Measurements from ENCODE around the gene ANAPC15.
"Not testable (repeated sequence)": the region's sequence is repeated elsewhere in the genome, so short reads cannot be mapped to it uniquely, and the experiment has no call there.

The ANAPC15 gene

GRCh38 chr11:72112143-72112977, at the start of gene ANAPC15:
Gene ANAPC15, minus strand, starts transcription at chr11:72112695. Its CDS starts 1,419 bp downstream, at chr11:72111276.
- peak; percentile 89 for DNase-seq (ENCODE audit: low spot score)
- TF ChIP-seq, protein P1, sequence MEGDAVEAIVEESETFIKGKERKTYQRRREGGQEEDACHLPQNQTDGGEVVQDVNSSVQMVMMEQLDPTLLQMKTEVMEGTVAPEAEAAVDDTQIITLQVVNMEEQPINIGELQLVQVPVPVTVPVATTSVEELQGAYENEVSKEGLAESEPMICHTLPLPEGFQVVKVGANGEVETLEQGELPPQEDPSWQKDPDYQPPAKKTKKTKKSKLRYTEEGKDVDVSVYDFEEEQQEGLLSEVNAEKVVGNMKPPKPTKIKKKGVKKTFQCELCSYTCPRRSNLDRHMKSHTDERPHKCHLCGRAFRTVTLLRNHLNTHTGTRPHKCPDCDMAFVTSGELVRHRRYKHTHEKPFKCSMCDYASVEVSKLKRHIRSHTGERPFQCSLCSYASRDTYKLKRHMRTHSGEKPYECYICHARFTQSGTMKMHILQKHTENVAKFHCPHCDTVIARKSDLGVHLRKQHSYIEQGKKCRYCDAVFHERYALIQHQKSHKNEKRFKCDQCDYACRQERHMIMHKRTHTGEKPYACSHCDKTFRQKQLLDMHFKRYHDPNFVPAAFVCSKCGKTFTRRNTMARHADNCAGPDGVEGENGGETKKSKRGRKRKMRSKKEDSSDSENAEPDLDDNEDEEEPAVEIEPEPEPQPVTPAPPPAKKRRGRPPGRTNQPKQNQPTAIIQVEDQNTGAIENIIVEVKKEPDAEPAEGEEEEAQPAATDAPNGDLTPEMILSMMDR (IDR thresholded peaks at IDR 0.05; ENCODE audit: borderline replicate concordance, control extremely low read depth, extremely low read depth, insufficient read depth, missing control alignments), result no peak
- in situ Hi-C loops (cut with MboI; ENCODE audit: low sequenced_read_pairs, unreplicated experiment), result no loop called here

- in situ Hi-C loops (cut with MboI; ENCODE audit: low sequenced_read_pairs, unreplicated experiment), result no loop called here
- TF ChIP-seq, protein P1 (IDR thresholded peaks at IDR 0.05; ENCODE audit: borderline replicate concordance, control extremely low read depth, extremely low read depth, insufficient read depth, missing control alignments), result no peak
- no peak for DNase-seq (ENCODE audit: low spot score)
These were observed 47.8 kb upstream of the ANAPC15 start for GRCh38 chr11:72160319-72160718.

DNA sequence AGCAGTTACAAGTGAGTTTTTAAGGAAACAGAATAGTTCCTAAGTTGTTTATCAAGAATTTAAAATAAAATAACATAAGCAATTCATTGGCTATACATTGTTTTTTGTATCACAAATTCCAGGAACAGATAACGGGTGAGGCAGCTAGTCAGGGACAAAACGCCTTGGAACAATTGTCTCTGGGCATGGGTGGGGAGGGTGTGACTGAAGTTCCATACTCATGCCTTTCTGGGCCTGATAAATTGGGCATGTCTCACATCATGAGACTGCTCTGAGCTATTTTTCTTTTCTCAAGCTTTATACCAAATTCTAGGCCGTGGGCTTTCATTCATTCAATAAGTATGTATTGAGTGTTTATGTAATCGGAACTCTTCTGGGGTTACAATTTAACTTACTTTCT, 44.6 kb upstream of the ANAPC15 start:
- TF ChIP-seq, protein P1 (IDR thresholded peaks at IDR 0.05; ENCODE audit: borderline replicate concordance, control extremely low read depth, extremely low read depth, insufficient read depth, missing control alignments), result no peak
- in situ Hi-C loops (cut with MboI; ENCODE audit: low sequenced_read_pairs, unreplicated experiment), result no loop called here
- no peak for DNase-seq (ENCODE audit: low spot score)

- in situ Hi-C loops (cut with MboI; ENCODE audit: low sequenced_read_pairs, unreplicated experiment), result no loop called here
- TF ChIP-seq, protein P1 (IDR thresholded peaks at IDR 0.05; ENCODE audit: borderline replicate concordance, control extremely low read depth, extremely low read depth, insufficient read depth, missing control alignments), result no peak
- DNase-seq (ENCODE audit: low spot score), result no peak
These were observed 43.3 kb upstream of the ANAPC15 start for GRCh38 chr11:72155751-72156150.

GRCh38 chr11:72154816-72155215, 42.3 kb upstream of the ANAPC15 start:
- in situ Hi-C loops (cut with MboI; ENCODE audit: low sequenced_read_pairs, unreplicated experiment), result no loop called here
- no peak for DNase-seq (ENCODE audit: low spot score)
- TF ChIP-seq, protein P1 (IDR thresholded peaks at IDR 0.05; ENCODE audit: borderline replicate concordance, control extremely low read depth, extremely low read depth, insufficient read depth, missing control alignments), result no peak

DNA sequence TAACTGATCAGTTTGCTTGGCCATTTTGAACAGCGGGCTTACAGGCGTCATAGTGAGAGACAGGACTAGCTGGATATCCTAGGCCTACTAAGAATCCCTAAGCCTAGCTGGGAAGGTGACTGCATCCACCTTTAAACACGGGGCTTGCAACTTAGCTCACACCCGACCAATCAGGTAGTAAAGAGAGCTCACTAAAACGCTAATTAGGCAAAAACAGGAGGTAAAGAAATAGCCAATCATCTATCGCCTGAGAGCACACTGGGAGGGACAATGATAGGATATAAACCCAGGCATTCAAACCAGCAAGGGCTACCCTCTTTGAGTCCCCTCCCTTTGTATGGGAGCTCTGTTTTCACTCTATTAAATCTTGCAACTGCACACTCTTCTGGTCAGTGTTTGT, 41.4 kb upstream of the ANAPC15 start:
- DNase-seq (ENCODE audit: low spot score); in situ Hi-C loops (cut with MboI; ENCODE audit: low sequenced_read_pairs, unreplicated experiment): not testable (repeated sequence)

GRCh38 chr11:72150882-72151281, 38.4 kb upstream of the ANAPC15 start:
- DNase-seq (ENCODE audit: low spot score), result no peak
- TF ChIP-seq, protein P1 (IDR thresholded peaks at IDR 0.05; ENCODE audit: borderline replicate concordance, control extremely low read depth, extremely low read depth, insufficient read depth, missing control alignments), result no peak
- in situ Hi-C loops (cut with MboI; ENCODE audit: low sequenced_read_pairs, unreplicated experiment), result no loop called here
